ENCODE measurements around the gene DUSP23.

- TF ChIP-seq, protein P1, sequence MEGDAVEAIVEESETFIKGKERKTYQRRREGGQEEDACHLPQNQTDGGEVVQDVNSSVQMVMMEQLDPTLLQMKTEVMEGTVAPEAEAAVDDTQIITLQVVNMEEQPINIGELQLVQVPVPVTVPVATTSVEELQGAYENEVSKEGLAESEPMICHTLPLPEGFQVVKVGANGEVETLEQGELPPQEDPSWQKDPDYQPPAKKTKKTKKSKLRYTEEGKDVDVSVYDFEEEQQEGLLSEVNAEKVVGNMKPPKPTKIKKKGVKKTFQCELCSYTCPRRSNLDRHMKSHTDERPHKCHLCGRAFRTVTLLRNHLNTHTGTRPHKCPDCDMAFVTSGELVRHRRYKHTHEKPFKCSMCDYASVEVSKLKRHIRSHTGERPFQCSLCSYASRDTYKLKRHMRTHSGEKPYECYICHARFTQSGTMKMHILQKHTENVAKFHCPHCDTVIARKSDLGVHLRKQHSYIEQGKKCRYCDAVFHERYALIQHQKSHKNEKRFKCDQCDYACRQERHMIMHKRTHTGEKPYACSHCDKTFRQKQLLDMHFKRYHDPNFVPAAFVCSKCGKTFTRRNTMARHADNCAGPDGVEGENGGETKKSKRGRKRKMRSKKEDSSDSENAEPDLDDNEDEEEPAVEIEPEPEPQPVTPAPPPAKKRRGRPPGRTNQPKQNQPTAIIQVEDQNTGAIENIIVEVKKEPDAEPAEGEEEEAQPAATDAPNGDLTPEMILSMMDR (conservative IDR thresholded peaks at IDR 0.05; ENCODE audit: low read depth, low read length): no peak
- TF ChIP-seq EZH2 (IDR thresholded peaks at IDR 0.05; ENCODE audit: borderline replicate concordance, low read depth, low read length, poor library complexity, severe bottlenecking): no peak
Measured at GRCh38 chr1:159795534-159795933, 14.8 kb downstream of the DUSP23 start.
